Measurements from ENCODE around the gene MBOAT2. TPM values are rescaled to one million over a fixed set of nuclear protein-coding genes. Genes with fewer than 3 reads are reported as not detected.

Gene MBOAT2
- total and polyA plus RNA-seq, 2 of the 13 experiments (the other 11 are each of a cell fraction or from before 2014, with no cell fraction given), result 0.11 to 0.36 TPM

DNA sequence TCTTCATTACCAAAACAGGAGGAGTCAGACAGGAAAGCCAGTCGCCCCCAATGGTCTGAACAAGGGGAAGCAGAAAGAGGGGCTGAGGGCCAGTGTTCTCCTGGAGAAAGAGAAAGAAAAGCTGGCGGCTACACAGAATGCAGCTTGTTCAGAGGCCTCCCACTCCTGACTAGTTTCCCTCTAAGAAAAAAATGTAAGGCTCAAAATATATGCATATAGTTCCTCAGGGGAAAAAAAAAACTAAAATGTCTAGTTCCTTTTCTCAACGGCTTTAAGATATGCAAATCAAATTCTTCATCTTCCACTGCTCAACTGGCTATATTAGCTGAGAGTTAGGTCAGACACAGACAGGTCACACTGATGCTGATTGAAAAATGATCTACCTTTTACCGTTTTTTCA, 18.6 kb downstream of the MBOAT2 start (continued):
- TF ChIP-seq, protein P1, sequence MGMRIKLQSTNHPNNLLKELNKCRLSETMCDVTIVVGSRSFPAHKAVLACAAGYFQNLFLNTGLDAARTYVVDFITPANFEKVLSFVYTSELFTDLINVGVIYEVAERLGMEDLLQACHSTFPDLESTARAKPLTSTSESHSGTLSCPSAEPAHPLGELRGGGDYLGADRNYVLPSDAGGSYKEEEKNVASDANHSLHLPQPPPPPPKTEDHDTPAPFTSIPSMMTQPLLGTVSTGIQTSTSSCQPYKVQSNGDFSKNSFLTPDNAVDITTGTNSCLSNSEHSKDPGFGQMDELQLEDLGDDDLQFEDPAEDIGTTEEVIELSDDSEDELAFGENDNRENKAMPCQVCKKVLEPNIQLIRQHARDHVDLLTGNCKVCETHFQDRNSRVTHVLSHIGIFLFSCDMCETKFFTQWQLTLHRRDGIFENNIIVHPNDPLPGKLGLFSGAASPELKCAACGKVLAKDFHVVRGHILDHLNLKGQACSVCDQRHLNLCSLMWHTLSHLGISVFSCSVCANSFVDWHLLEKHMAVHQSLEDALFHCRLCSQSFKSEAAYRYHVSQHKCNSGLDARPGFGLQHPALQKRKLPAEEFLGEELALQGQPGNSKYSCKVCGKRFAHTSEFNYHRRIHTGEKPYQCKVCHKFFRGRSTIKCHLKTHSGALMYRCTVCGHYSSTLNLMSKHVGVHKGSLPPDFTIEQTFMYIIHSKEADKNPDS (CRISPR knock-in tag; IDR thresholded peaks at IDR 0.05), result no peak
- TF ChIP-seq HNRNPL (IDR thresholded peaks at IDR 0.05; ENCODE audit: low read depth, low read length), result no peak
- no peak for TF ChIP-seq ZSCAN31 (CRISPR knock-in tag; IDR thresholded peaks at IDR 0.05; ENCODE audit: low read depth)
- TF ChIP-seq ZNF44 (CRISPR knock-in tag; IDR thresholded peaks at IDR 0.05), result no peak

DNA sequence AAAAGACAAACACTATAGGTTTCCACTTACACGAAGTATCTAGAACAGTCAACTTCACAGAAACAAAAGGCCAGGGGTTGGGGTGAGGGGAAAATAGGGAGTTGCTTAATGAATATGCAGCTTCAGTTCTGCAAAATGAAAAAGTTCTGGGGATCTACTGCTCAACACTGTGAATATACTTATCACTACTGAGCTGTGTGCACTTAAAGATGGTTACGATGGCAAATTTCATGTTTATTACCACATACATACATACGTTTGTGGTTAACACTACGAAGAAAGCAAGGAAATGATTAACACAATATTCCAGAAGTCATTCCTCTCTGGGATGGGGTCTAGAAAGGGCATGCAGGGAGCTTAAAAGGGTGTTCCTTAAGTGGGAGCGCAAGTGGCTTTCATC, 19.3 kb downstream of the MBOAT2 start:
- in situ Hi-C loops (cut with HindIII; ENCODE audit: extremely low pct_ligation_motif_present, low pct_unique_long_range_greater_than_20kb) (loop anchor here (10.0 kb wide), 1 partner anchor 109 kb away; no protein-coding TSS in a partner anchor), intact Hi-C loops (cut with micrococcal nuclease; ENCODE audit: unreplicated experiment) (no loop called here)
- Histone ChIP-seq H3K9me3 (ENCODE audit: low read length) (no peaks in the 10 kb centered on the region), H3K27ac (ENCODE audit: extremely low read length, insufficient read depth, low read length) (no peak overlapping the region), H3K4me1 (ENCODE audit: insufficient read depth, low read length) (no peaks in the 10 kb centered on the region), H3K4me3 (replicated peaks in 1 of 3; ENCODE audit: insufficient read depth in 1 of 3, low read depth in 2 of 3, low read length in 3 of 3) (no peak overlapping the region), H3K9ac (ENCODE audit: insufficient read depth, low read depth, low read length) (no peak overlapping the region), H4K20me1 (ENCODE audit: insufficient read depth, low read length) (no peaks in the 10 kb centered on the region), H3K79me2 (ENCODE audit: insufficient read depth, low read length) (no peaks in the 10 kb centered on the region), H3K36me3 (replicated peaks in 1 of 2; ENCODE audit: control insufficient read depth in 1 of 2, insufficient read depth in 2 of 2, low read length in 2 of 2) (no peaks in the 10 kb centered on the region), H2AFZ (ENCODE audit: low read length) (no peak overlapping the region), H3K27me3 (ENCODE audit: control insufficient read depth in 1 of 2, insufficient read depth in 2 of 2, low read length in 2 of 2) (no peaks in the 10 kb centered on the region), H3K4me2 (ENCODE audit: low read depth, low read length) (no peak overlapping the region)
- POLR2A ChIA-PET, result no interaction called here
- BruUV-seq (replicated peaks), result no TSS peak
- FAIRE-seq, result no peak
- no peak for ATAC-seq
- 36% methylated on average over 5 of the region's 5 CpGs for WGBS (ENCODE audit: low lambda C conversion rate)
- TF ChIP-seq HES4 (CRISPR knock-in tag; IDR thresholded peaks at IDR 0.05; ENCODE audit: borderline replicate concordance), result no peak
- no peak for TF ChIP-seq ZNF605 (CRISPR knock-in tag; IDR thresholded peaks at IDR 0.05)
- no peak for TF ChIP-seq KDM1A (CRISPR knock-in tag; IDR thresholded peaks at IDR 0.05)
- TF ChIP-seq MTA1 (CRISPR knock-in tag; IDR thresholded peaks at IDR 0.05; ENCODE audit: borderline replicate concordance), result no peak
- no peak for TF ChIP-seq ZNF766 (CRISPR knock-in tag; IDR thresholded peaks at IDR 0.05; ENCODE audit: borderline replicate concordance)
- no peak for TF ChIP-seq RNF2 (conservative IDR thresholded peaks at IDR 0.05; ENCODE audit: low read depth)
- no peak for TF ChIP-seq SAFB2 (CRISPR knock-in tag; IDR thresholded peaks at IDR 0.05; ENCODE audit: borderline replicate concordance, low read depth)
- no peak for TF ChIP-seq POLR2AphosphoS2 (IDR thresholded peaks at IDR 0.05; ENCODE audit: low read depth, low read length)
- TF ChIP-seq, protein P2, sequence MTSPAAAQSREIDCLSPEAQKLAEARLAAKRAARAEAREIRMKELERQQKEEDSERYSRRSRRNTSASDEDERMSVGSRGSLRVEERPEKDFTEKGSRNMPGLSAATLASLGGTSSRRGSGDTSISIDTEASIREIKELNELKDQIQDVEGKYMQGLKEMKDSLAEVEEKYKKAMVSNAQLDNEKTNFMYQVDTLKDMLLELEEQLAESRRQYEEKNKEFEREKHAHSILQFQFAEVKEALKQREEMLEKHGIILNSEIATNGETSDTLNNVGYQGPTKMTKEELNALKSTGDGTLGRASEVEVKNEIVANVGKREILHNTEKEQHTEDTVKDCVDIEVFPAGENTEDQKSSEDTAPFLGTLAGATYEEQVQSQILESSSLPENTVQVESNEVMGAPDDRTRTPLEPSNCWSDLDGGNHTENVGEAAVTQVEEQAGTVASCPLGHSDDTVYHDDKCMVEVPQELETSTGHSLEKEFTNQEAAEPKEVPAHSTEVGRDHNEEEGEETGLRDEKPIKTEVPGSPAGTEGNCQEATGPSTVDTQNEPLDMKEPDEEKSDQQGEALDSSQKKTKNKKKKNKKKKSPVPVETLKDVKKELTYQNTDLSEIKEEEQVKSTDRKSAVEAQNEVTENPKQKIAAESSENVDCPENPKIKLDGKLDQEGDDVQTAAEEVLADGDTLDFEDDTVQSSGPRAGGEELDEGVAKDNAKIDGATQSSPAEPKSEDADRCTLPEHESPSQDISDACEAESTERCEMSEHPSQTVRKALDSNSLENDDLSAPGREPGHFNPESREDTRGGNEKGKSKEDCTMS (CRISPR knock-in tag; conservative IDR thresholded peaks at IDR 0.05), result no peak
- no peak for TF ChIP-seq ZBTB42 (CRISPR knock-in tag; IDR thresholded peaks at IDR 0.05)
- TF ChIP-seq, protein P3, sequence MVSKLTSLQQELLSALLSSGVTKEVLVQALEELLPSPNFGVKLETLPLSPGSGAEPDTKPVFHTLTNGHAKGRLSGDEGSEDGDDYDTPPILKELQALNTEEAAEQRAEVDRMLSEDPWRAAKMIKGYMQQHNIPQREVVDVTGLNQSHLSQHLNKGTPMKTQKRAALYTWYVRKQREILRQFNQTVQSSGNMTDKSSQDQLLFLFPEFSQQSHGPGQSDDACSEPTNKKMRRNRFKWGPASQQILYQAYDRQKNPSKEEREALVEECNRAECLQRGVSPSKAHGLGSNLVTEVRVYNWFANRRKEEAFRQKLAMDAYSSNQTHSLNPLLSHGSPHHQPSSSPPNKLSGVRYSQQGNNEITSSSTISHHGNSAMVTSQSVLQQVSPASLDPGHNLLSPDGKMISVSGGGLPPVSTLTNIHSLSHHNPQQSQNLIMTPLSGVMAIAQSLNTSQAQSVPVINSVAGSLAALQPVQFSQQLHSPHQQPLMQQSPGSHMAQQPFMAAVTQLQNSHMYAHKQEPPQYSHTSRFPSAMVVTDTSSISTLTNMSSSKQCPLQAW (CRISPR knock-in tag; IDR thresholded peaks at IDR 0.05), result no peak
- no peak for TF ChIP-seq RFXANK (CRISPR knock-in tag; IDR thresholded peaks at IDR 0.05)
- TF ChIP-seq ZNF83 (CRISPR knock-in tag; IDR thresholded peaks at IDR 0.05; ENCODE audit: borderline replicate concordance), result no peak
- CTCF ChIA-PET (ENCODE audit: low intra/inter-chr PET ratio, low total read pairs), result no interaction called here
- DNase-seq (ENCODE audit: low spot score), result no peak

Measured in HepG2 (cell line).